Endothelial cell of umbilical vein (primary cell): Measurements from ENCODE around the gene FABP6. TPM values are rescaled to one million over a fixed set of nuclear protein-coding genes. Genes with fewer than 3 reads are reported as not detected.

Experiments used
- BruUV-seq: library from RNA; stranded (reverse); fragments of 400-500 nt; replicated peaks from 2 replicates; lab custom pipeline; 2021; lab: Mats Ljungman, UMichigan
- CTCF ChIA-PET: fragments of 300-600, 350-600 bp; sonication (Branson Sonifier 250); formaldehyde crosslinking; loops from one replicate; lab custom pipeline; 2021; ENCODE audit warnings: antibody characterized with exemption, inconsistent platforms; lab: Charles Lee
- POLR2A ChIA-PET: fragments of 300-600, 350-600 bp; sonication (Branson Sonifier 250); formaldehyde crosslinking; loops from one replicate; lab custom pipeline; 2021; ENCODE audit warnings: antibody characterized with exemption, inconsistent platforms; lab: Charles Lee
- DNase-seq: peaks from one replicate; pipeline ENCODE4 v3.0.0-alpha.2; 2011; ENCODE audit warnings: low read depth, low spot score
- FAIRE-seq: peaks from 2 replicates; lab custom pipeline; 2011; peaks lifted over from hg19 to GRCh38; lab: Jason Lieb, UNC
- H2AFZ ChIP-seq: 2 replicates; pipeline ENCODE4 v1.6.0; 2012; ENCODE audit warnings: low read depth, low read length, control low read depth, inconsistent platforms
- H3K27ac ChIP-seq: 2 replicates; pipeline ENCODE4 v1.5.1; 2011; ENCODE audit warnings: low read depth, mild to moderate bottlenecking, control low read depth, low read length, moderate library complexity; ENCODE audit not compliant: insufficient read depth
- H3K27me3 ChIP-seq, 2 experiments: 2 replicates each; pipeline versions ENCODE4 v1.6.0 to v1.6.1; 2011; ENCODE audit warnings: low read length in 2 of 2, mixed read lengths in 1 of 2; ENCODE audit not compliant: control insufficient read depth in 2 of 2, insufficient read depth in 2 of 2
- H3K36me3 ChIP-seq, 2 experiments: 2 replicates in 1 of 2; 3 replicates in 1 of 2; pipeline ENCODE4 v1.5.1; 2011; ENCODE audit warnings: low read length in 2 of 2, mild to moderate bottlenecking in 1 of 2, moderate library complexity in 1 of 2; ENCODE audit not compliant: control insufficient read depth in 2 of 2, insufficient read depth in 2 of 2; ENCODE audit errors: extremely low read depth in 1 of 2
- H3K4me1 ChIP-seq: 3 replicates; pipeline ENCODE4 v1.5.1; 2011; ENCODE audit warnings: mild to moderate bottlenecking, low read length; ENCODE audit not compliant: control insufficient read depth, insufficient read depth; ENCODE audit errors: extremely low read depth
- H3K4me2 ChIP-seq: 2 replicates; pipeline ENCODE4 v1.6.1; 2011; ENCODE audit warnings: low read length, control low read depth, mixed read lengths; ENCODE audit not compliant: insufficient read depth
- H3K4me3 ChIP-seq, 3 experiments: fragments of 200-600 bp in 1 of 3; sonication (generic), shearing (Covaris generic) in 1 of 3; replicated peaks in 1 of 3; 2 replicates each; pipeline ENCODE4 v1.5.1; 2011 to 2016; ENCODE audit warnings: control low read depth in 3 of 3, low read length in 3 of 3, mild to moderate bottlenecking in 2 of 3, inconsistent platforms in 1 of 3, low read depth in 1 of 3, moderate library complexity in 1 of 3; ENCODE audit not compliant: insufficient read depth in 1 of 3
- H3K79me2 ChIP-seq: 2 replicates; pipeline ENCODE4 v1.6.0; 2012; ENCODE audit warnings: low read length, inconsistent platforms; ENCODE audit not compliant: control insufficient read depth, insufficient read depth
- H3K9ac ChIP-seq: replicated peaks from 2 replicates; pipeline ENCODE3; 2011; ENCODE audit warnings: low read length, control low read depth; ENCODE audit not compliant: insufficient read depth; ENCODE audit errors: extremely low read depth
- H3K9me1 ChIP-seq: replicated peaks from 3 replicates; pipeline ENCODE4 v1.6.0; 2011; ENCODE audit warnings: mild to moderate bottlenecking, low read length; ENCODE audit not compliant: control insufficient read depth, insufficient read depth; ENCODE audit errors: extremely low read depth
- H3K9me3 ChIP-seq: replicated peaks from 2 replicates; pipeline ENCODE4 v1.5.1; 2012; ENCODE audit warnings: low read length, inconsistent platforms; ENCODE audit not compliant: control insufficient read depth, insufficient read depth
- H4K20me1 ChIP-seq: replicated peaks from 2 replicates; pipeline ENCODE3; 2011; ENCODE audit warnings: mild to moderate bottlenecking, low read length; ENCODE audit not compliant: control insufficient read depth, insufficient read depth; ENCODE audit errors: extremely low read depth
- EZH2 ChIP-seq: IDR thresholded peaks from 2 replicates; pipeline ENCODE4 v1.6.1; 2012; ENCODE audit warnings: borderline replicate concordance, low read depth, mild to moderate bottlenecking, moderate library complexity, low read length, inconsistent platforms; ENCODE audit not compliant: severe bottlenecking
- FOS ChIP-seq: IDR thresholded peaks from 2 replicates; pipeline ENCODE4 v1.6.1; 2011; ENCODE audit warnings: mild to moderate bottlenecking, low read length, moderate library complexity, borderline replicate concordance; ENCODE audit not compliant: insufficient read depth
- GATA2 ChIP-seq: IDR thresholded peaks from 2 replicates; pipeline ENCODE4 v1.7.0; 2011; ENCODE audit warnings: low read depth, mild to moderate bottlenecking, moderate library complexity, mixed read lengths, low read length; ENCODE audit not compliant: insufficient read length, insufficient read depth
- JUN ChIP-seq: IDR thresholded peaks from 2 replicates; pipeline ENCODE4 v1.6.1; 2011; ENCODE audit warnings: borderline replicate concordance, low read depth; ENCODE audit not compliant: insufficient read length, insufficient read depth
- MYC ChIP-seq: IDR thresholded peaks from one replicate; pipeline ENCODE4 v1.6.1; 2011; ENCODE audit warnings: mild to moderate bottlenecking, low read depth, low read length
- POLR2A ChIP-seq: IDR thresholded peaks from 2 replicates; pipeline ENCODE4 v1.6.1; 2012; ENCODE audit warnings: low read depth, mild to moderate bottlenecking, control low read depth, low read length
- POLR2AphosphoS5 ChIP-seq: IDR thresholded peaks from 2 replicates; pipeline ENCODE4 v1.6.1; 2012; ENCODE audit warnings: low read depth, mild to moderate bottlenecking, control low read depth, low read length, moderate library complexity; ENCODE audit not compliant: insufficient read depth
- dilution Hi-C: fragments of 300-500 bp; cut with MboI; formaldehyde crosslinking; loops from one replicate; pipeline ENCODE4 v1.15.0; 2019; ENCODE audit warnings: low sequenced_read_pairs; ENCODE audit not compliant: extremely low pct_ligation_motif_present
- intact Hi-C: fragments of 100-400 bp; cut with micrococcal nuclease; formaldehyde crosslinking; loops from one replicate; pipeline ENCODE4 v1.10.0; 2022
- polyA plus RNA-seq, 4 experiments: library from polyadenylated mRNA; depleted of rRNA in 3 of 4; stranded (reverse) in 3 of 4; unstranded in 1 of 4; fragments of >200 nt; gene quantifications; 2 replicates each; pipeline versions ENCODE4 v1.2.1 to v1.2.3, GENCODE V29; 2011 to 2012; ENCODE audit warnings: missing spikeins in 1 of 4
- total RNA-seq: library from RNA; stranded (reverse); gene quantifications from 2 replicates; pipeline ENCODE4 v1.2.3, GENCODE V29; 2021
- TF ChIP-seq, protein P1 (sequence below): IDR thresholded peaks from 2 replicates; pipeline ENCODE4 v1.6.1; 2011; ENCODE audit not compliant: insufficient read depth, insufficient read length
- TF ChIP-seq, protein P2 (sequence below), 2 donors: IDR thresholded peaks; 1 replicate in 1 of 2; 2 replicates in 1 of 2; pipeline ENCODE4 v1.5.1; 2011; ENCODE audit warnings: low read length in 2 of 2, mild to moderate bottlenecking in 2 of 2, moderate library complexity in 2 of 2, control low read depth in 1 of 2, inconsistent platforms in 1 of 2, low read depth in 1 of 2; ENCODE audit not compliant: insufficient read depth in 1 of 2; ENCODE audit errors: extremely low read depth in 1 of 2

The FABP6 gene
- total and polyA plus RNA-seq, 2 donors (not counting 3 experiments of a cell fraction or from before 2014, with no cell fraction given) = not detected

GRCh38 chr5:160250226-160250625 lies 20.9 kb downstream of the FABP6 start:
- CTCF ChIA-PET = interaction anchor here (0.9 to 1.5 kb wide), 7 partner anchors 9 to 228 kb away, joined by 3 read pairs; no protein-coding TSS in a partner anchor

More at GRCh38 chr5:160250226-160250625, 20.9 kb downstream of the FABP6 start:
- H4K20me1 ChIP-seq = no peaks in the 10 kb centered on the region
- FAIRE-seq = no peak
- no peak overlapping the region for H2AFZ ChIP-seq
- H3K79me2 ChIP-seq = no peaks in the 10 kb centered on the region
- no peak overlapping the region for H3K9ac ChIP-seq
- peaks cover 0 to 27% of the 10 kb centered on the region in 2 experiments for H3K36me3 ChIP-seq
- H3K9me1 ChIP-seq = no peaks in the 10 kb centered on the region
- H3K4me2 ChIP-seq = no peak overlapping the region
- dilution Hi-C loops (no loop called here), intact Hi-C loops (no loop called here)
- H3K4me3 ChIP-seq = no peak overlapping the region
- no peaks in the 10 kb centered on the region for H3K4me1 ChIP-seq
- no TSS peak for BruUV-seq
- POLR2A ChIA-PET = no interaction called here
- DNase-seq = no peak
- H3K27me3 ChIP-seq = no peaks in the 10 kb centered on the region
- no peak for TF ChIP-seq GATA2
- TF ChIP-seq POLR2A = no peak
- TF ChIP-seq FOS = no peak
- TF ChIP-seq EZH2 = no peak
- TF ChIP-seq MYC = no peak
- TF ChIP-seq, protein P1, sequence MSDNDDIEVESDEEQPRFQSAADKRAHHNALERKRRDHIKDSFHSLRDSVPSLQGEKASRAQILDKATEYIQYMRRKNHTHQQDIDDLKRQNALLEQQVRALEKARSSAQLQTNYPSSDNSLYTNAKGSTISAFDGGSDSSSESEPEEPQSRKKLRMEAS = no peak
- TF ChIP-seq JUN = no peak
- no peak for TF ChIP-seq POLR2AphosphoS5
- TF ChIP-seq, protein P2, sequence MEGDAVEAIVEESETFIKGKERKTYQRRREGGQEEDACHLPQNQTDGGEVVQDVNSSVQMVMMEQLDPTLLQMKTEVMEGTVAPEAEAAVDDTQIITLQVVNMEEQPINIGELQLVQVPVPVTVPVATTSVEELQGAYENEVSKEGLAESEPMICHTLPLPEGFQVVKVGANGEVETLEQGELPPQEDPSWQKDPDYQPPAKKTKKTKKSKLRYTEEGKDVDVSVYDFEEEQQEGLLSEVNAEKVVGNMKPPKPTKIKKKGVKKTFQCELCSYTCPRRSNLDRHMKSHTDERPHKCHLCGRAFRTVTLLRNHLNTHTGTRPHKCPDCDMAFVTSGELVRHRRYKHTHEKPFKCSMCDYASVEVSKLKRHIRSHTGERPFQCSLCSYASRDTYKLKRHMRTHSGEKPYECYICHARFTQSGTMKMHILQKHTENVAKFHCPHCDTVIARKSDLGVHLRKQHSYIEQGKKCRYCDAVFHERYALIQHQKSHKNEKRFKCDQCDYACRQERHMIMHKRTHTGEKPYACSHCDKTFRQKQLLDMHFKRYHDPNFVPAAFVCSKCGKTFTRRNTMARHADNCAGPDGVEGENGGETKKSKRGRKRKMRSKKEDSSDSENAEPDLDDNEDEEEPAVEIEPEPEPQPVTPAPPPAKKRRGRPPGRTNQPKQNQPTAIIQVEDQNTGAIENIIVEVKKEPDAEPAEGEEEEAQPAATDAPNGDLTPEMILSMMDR (IDR thresholded peaks at IDR 0.05; ENCODE audit: extremely low read depth in 1 of 2, insufficient read depth in 1 of 2, low read depth in 1 of 2, low read length in 2 of 2) = no peak
- H3K9me3 ChIP-seq = no peaks in the 10 kb centered on the region
- no peak overlapping the region for H3K27ac ChIP-seq
